Sciatic nerve (tissue), 2 donors: ENCODE data around the gene PTPRN2. TPM values are rescaled to one million over a fixed set of nuclear protein-coding genes. Genes with fewer than 3 reads are reported as not detected.
"Not testable (repeated sequence)": the region's sequence is repeated elsewhere in the genome, so short reads cannot be mapped to it uniquely, and the experiment has no call there.

Experiments used
- ATAC-seq: fragments of 200-7000 bp; cut with Tn5 transposase; one replicate; pipeline ENCODE4 v1.9.1; 2020; ENCODE audit warnings: mild to moderate bottlenecking, moderate library complexity
- DNase-seq: peaks from one replicate; pipeline ENCODE4 v3.0.0-alpha.2; 2020; ENCODE audit warnings: low spot score
- intact Hi-C: fragments of 100-400 bp; cut with DNase I; formaldehyde crosslinking; loops from one replicate; pipeline ENCODE4 v1.14.2; 2022
- total RNA-seq: library from RNA; stranded (reverse); fragmentation: NEBNext Ultra II Directional; extraction: Animal tissue kit (Norgen Biotek cat#: 25700); gene quantifications from one replicate; pipeline ENCODE4 v1.2.1, GENCODE V29; 2021
- donor health status: DM: no; HTN: no; CAD: no.
- donor health status: DM: no; HTN: no; CAD: no.

PTPRN2 gene
- total RNA-seq, 1 donor from 2014 or later, result 12.7 TPM

- intact Hi-C loops, result no loop called here
- DNase-seq, result no peak
- no peak for ATAC-seq
Measured at GRCh38 chr7:157606140-157606539, 981.5 kb downstream of the PTPRN2 start.

GRCh38 chr7:157605638-157606037 is 982.0 kb downstream of the PTPRN2 start:
- DNase-seq, result no peak
- intact Hi-C loops, result no loop called here
- ATAC-seq, result no peak

GRCh38 chr7:157604661-157605381 is 982.8 kb downstream of the PTPRN2 start:
- no peak for ATAC-seq
- DNase-seq, result no peak
- intact Hi-C loops, result no loop called here

- intact Hi-C loops, result no loop called here
- ATAC-seq, result no peak
Measured at GRCh38 chr7:157603716-157604115, 983.9 kb downstream of the PTPRN2 start.

GRCh38 chr7:157603005-157603404 is 984.6 kb downstream of the PTPRN2 start:
- ATAC-seq (no peak), DNase-seq (no peak)
- intact Hi-C loops, result no loop called here

More at GRCh38 chr7:157603716-157604115, 983.9 kb downstream of the PTPRN2 start:
- DNase-seq, result no peak

- DNase-seq (no peak), ATAC-seq (no peak)
- intact Hi-C loops, result no loop called here
Measured at GRCh38 chr7:157602581-157602980, 985.0 kb downstream of the PTPRN2 start.

DNA sequence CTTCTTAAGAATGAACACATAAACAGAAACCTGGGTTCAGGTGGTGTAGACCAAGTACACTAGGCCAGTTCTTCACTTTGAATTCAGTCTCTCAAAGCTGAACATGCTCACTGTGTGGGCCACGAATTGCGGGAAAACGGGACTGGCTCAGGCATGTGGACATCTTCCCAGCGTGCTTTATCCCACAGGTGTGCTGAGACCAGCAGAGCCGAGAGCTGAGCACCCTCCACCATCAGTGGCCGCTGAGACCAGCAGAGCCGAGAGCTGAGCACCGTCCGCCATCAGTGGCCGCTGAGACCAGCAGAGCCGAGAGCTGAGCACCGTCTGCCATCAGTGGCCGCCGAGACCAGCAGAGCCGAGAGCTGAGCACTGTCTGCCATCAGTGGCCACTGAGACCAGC is 985.5 kb downstream of the PTPRN2 start:
- DNase-seq (no peak), ATAC-seq (no peak)
- intact Hi-C loops, result no loop called here

GRCh38 chr7:157601530-157601929 is 986.1 kb downstream of the PTPRN2 start:
- peak; percentile 30 for ATAC-seq
- intact Hi-C loops, result no loop called here
- no peak for DNase-seq

- no peak for DNase-seq
- ATAC-seq, result no peak
- intact Hi-C loops, result no loop called here
Measured at GRCh38 chr7:157599491-157599890, 988.1 kb downstream of the PTPRN2 start.

DNA sequence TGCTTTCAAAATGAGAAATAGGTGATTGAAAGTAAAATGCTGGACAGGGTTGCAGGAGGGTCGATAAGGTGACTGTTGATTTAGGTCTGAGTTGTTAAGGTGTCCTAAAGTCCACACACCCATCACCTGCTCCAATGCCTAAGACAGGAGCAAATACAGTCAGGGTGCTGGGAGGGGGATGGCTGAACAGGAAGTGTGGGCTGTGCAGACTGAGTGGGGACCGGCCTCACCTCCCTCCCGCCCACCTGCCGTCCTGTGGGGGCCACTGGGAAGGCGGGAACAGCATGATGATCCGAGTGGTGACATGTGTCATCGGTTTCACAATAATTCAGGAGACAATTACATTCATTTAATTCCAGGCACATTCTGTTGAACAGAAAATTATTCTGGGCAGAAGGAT is 990.1 kb downstream of the PTPRN2 start:
- ATAC-seq (no peak), DNase-seq (no peak)
- intact Hi-C loops, result no loop called here

DNA sequence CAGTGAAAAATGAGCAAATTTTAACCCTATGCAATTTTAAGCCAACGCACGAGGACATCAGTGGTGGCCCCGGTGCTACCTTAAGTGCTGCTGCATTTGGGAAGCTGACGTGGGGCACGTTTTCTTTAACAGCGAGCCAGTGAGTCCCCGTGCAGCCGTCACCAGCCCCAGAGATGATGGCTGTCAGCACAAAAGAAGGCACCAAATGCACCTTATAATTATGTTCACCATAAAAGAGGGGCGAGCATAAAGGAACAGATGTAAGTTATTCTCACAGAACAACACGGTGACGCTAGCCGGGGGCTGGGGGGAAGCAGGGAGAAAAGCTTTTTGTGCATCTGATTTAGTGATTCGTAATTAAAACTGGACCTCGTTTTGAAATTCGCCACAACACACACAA is 990.7 kb downstream of the PTPRN2 start:
- DNase-seq (no peak), ATAC-seq (no peak)
- intact Hi-C loops, result no loop called here

- no peak for DNase-seq
- intact Hi-C loops, result no loop called here
- no peak for ATAC-seq
Measured at GRCh38 chr7:157596471-157596870, 991.2 kb downstream of the PTPRN2 start.

- ATAC-seq (no peak), DNase-seq (no peak)
- intact Hi-C loops, result no loop called here
Measured at GRCh38 chr7:157596026-157596425, 991.6 kb downstream of the PTPRN2 start.

GRCh38 chr7:157595086-157595855 is 992.4 kb downstream of the PTPRN2 start:
- ATAC-seq, result no peak
- no peak for DNase-seq
- intact Hi-C loops, result no loop called here

DNA sequence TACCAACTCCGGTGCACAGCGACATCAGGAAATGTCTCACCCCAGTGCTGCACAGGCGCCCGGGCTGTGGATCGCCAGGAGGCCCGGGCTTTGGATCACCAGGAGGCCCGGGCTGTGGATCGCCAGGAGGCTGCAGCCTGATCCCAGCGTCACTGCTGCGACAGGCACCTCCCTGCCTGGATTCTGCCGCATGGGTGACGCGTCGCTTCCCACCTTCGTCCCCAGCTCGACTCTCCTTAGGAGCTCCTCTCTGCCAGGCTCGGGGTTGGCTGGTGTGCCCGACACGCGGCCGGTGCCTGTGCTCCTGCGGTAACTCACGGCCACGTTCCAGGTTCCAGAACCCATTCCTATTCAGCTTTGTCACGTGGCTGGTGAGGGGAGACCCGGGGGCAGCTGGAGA is 993.3 kb downstream of the PTPRN2 start:
- no peak for DNase-seq
- intact Hi-C loops, result no loop called here
- no peak for ATAC-seq

GRCh38 chr7:157593541-157593940 is 994.1 kb downstream of the PTPRN2 start:
- no peak for DNase-seq
- no peak for ATAC-seq
- intact Hi-C loops, result no loop called here

DNA sequence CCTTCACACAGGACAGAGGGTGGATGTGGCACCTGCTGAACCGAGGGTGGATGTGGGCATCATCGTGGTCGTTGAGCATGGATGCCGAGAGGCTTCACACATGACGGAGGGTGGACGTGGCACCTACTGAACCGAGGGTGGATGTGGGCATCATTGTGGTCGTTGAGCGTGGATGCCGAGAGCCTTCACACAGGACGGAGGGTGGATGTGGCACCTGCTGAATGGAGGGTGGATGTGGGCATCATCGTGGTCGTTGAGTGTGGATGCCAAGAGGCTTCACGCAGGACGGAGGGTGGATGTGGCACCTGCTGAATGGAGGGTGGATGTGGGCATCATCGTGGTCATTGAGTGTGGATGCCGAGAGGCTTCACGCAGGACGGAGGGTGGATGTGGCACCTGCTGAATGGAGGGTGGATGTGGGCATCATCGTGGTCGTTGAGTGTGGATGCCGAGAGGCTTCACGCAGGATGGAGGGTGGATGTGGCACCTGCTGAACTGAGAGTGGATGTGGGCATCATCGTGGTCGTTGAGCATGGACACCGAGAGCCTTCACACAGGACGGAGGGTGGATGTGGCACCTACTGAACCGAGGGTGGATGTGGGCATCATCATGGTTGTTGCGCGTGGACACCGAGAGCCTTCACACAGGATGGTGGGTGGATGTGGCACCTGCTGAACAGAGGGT is 994.8 kb downstream of the PTPRN2 start:
- DNase-seq, ATAC-seq, intact Hi-C loops: not testable (repeated sequence)

- intact Hi-C loops, result no loop called here
- ATAC-seq, result no peak
- DNase-seq, result no peak
Measured at GRCh38 chr7:157590526-157590925, 997.1 kb downstream of the PTPRN2 start.

DNA sequence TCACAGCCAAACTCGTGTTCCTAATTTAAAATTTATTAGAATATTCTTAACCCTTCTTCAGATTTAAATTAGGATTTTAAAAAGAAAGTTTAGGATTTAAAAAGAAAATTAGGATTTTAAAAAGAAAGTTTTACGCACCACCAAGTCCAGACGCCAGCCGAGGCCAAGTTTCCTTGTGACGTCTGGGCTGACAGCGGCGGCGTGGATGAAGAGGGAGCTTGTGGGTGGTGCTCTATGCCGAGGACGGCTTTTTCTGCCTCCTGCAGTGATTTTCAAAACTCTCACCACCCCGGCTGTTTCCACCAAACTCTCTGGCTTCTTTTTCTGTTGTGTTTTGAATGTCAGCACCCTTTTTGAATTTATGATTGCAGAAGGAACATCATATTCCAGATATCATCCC is 997.9 kb downstream of the PTPRN2 start:
- DNase-seq (no peak), ATAC-seq (no peak)

More for the DNA sequence above, 997.9 kb downstream of the PTPRN2 start:
- intact Hi-C loops, result no loop called here
